ENCODE results near the gene IKBKG.
"Not testable (repeated sequence)": the region's sequence is repeated elsewhere in the genome, so short reads cannot be mapped to it uniquely, and the experiment has no call there.

IKBKG gene, protein sequence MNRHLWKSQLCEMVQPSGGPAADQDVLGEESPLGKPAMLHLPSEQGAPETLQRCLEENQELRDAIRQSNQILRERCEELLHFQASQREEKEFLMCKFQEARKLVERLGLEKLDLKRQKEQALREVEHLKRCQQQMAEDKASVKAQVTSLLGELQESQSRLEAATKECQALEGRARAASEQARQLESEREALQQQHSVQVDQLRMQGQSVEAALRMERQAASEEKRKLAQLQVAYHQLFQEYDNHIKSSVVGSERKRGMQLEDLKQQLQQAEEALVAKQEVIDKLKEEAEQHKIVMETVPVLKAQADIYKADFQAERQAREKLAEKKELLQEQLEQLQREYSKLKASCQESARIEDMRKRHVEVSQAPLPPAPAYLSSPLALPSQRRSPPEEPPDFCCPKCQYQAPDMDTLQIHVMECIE

DNA sequence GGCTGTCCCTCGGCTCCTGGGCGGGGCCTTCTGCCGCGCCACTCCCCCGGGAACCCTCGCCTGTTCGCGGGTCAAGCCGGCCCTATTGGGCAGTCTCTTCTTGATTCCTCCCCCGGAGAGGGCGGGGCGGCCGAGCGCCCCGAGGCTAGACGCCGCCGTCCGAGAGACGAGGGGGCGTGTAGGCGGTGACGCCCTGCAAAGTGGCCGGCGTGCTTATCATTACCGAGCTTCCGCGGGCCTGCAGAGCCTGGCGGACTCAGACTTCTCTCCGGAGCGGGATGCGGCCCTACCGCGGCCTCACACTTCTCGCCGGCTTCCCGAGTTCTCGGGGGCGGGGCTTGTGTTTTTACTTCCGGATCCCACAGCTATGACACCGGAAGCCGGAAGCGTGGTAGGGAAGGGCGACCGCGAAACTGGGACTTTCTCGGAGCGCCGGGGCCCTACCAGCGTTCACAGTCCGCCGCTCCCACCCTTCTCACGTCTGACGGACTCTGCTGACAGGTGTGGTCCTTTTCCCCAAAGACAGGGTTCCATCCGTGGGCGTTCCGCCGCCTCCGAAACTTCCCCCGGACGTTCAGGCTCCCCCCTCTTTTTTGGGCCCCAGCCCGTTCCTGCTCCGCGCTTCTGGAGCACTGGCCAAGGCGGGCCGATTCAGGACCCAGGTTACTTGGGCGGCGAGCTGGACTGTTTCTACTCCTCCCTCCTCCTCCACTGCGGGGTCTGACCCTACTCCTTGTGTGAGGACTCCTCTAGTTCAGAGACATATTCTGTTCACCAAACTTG is at the start of gene IKBKG:
Gene IKBKG (plus strand): TSS at position 376 of the 783 bp plus-strand sequence. CDS start 4,383 bp downstream, outside the sequence.
- DNase-seq (ENCODE audit: low spot score) = peak; percentile 90

DNA sequence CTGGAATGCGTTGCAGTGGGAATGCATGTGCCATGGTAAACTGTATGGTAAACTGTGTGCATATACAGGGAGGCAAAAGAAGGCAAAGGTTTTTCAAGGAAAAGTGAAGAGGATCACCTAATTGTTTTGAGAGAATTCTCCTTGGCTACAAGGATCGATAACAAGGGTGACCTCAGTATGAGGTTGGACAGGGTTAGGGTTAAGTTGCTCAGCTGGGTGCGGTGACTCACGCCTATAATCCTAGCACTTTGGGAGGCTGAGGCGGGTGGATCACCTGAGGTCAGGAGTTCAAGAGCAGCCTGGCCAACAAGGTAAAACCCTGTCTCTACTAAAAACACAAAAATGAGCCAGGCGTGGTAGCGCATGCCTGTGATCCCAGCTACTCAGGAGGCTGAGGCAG is 46.0 kb upstream of the IKBKG start:
- DNase-seq (ENCODE audit: low spot score) = not testable (repeated sequence)

DNA sequence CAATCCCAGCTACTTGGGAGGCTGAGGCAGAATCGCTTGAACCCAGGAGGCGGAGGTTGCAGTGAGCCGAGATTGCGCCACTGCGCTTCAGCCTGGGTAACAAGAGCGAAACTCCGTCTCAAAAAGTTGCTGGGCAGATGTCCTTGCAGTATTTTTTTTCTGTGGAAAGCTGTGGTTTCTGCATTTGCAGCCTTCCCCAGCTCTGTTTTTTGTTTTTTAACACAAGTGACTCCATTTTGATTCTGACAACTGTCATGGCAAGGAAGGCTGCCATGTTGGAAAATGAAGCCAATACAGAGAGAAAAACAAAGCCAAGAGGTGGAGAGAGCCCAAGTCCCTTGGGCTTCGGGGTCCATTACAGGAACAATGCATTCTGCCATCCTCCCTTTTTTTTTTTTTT is 45.3 kb upstream of the IKBKG start:
- DNase-seq (ENCODE audit: low spot score) = no peak

DNA sequence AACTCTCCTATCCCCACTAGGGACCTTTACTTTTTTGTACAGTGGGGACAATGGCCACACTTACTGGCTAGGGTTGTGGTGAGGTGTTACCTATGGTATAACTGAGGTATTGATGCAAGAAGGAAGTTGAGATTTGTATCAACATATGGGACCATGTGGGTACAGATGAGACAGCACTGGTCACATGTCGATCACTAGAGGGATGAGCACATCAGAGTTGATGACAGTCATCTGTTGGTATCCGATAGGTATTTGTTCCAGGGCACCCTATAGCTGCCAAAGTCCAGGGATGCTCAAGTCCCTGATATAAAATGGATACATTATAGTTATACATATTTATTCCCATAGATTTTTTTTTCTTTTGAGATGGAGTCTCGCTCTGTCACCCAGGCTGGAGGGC is 44.4 kb upstream of the IKBKG start:
- DNase-seq (ENCODE audit: low spot score) = no peak

DNA sequence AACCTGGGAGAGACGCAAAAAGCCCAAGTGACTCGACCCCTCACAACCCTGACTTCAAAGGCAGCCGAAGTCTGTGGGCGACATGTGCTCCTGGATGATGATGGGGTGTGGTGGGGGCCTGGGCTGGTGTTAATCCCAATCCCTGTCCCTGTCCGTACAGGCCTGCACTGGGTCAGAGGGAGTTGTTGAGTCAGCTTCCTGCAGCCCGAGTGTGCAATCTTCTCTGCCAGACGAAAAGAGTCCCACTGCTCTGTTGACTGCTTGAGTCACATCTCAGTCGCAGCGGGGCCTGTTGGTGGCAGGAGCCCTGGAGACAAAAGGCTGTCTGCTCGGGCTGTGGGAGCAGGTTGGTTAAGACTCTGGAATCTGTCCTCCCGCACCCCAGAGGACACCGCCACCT is 41.7 kb upstream of the IKBKG start:
- DNase-seq (ENCODE audit: low spot score) = no peak

DNA sequence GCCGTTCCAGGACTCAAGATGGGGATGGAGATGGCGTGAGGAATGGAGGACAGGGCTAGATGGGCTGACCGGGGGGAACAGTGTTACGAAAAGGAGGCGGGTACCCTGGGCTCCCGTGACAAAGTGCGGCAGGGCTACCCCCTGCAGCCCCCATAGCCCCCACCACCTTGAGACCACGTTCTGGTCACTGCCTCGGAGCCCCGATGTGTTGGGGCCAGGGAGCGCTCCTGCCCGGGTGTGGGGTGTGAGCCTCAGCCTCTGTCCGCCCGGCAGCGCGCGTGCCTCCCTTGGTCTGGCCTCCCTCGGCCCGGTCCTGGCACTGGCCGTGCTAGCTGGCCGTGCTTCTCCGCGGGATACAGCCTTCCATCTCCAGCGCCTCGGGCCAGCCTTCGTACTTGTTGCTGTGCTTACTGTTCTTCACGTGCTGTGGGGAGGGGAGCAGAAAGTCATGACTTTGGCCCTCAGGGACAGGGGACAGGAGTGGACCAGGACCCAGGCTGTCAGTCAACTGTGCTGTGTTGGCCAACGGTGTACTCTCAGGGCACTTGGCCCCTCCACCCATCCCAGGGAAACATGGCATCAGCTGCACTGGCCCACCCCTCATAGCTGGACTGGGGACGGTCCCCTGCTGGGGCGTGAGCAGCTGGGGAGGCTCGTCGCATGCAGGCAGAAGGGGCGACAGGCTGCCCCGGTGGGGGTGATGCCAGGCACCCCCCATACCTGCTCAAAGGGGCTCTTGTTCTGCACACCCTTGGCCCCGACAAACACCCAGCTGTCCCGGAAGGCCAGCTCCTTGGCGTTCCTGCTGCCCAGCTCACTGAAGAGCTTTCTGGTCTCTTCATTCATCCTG is 40.7 kb upstream of the IKBKG start:
- no peak for DNase-seq (ENCODE audit: low spot score)

DNA sequence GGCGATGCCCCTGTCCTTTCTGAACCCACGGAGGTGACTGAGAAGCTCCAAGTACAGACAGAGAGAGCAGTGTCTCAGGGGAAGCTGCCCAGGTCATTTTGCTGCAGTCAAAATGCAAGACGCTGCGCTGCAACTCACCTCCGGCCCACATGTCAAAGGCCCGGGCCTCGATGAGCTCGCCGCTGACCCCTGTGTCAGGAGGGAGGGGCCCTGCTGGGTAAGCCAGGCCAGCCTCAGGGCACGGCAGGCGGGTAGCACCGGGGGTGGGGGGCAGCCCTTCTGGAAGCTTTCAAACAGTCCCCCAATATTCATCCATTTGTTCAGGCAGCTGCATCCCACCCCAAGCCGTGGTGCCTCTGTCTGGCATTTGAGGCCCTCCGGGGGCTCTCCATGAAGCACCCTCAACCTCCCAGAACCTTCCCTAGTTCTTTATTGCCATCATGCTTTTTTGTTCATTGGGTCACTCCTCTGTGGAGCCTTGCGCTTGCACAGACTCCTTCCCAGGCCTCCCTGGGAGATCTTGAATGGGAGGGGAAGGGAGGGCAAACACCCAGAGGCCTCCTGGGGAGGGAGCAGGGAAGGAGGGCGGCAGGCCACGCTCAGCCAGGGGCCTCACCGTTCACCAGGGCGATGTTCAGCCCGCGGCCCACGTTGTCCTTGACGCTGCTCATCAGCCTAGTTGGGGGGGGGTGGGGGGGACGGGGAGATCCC is 39.6 kb upstream of the IKBKG start:
- DNase-seq (ENCODE audit: low spot score) = no peak

DNA sequence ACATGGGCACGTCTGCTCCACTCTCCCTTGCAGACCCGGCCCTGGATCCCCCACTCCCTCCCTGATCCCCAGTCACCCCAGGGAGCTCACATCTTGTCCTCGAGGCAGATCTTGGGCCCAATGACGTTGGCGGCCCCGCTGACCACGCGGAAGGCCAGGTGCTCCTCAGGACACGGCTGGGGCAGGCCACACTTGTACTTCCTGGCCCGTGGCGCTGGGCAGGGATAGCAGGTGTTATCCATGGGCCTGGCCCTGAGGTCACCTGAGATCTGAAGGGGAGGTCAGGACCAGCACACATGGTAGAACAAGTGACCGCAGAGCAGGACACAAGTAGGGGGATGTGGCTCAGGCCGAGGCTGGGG is 39.1 kb upstream of the IKBKG start:
- no peak for DNase-seq (ENCODE audit: low spot score)

DNA sequence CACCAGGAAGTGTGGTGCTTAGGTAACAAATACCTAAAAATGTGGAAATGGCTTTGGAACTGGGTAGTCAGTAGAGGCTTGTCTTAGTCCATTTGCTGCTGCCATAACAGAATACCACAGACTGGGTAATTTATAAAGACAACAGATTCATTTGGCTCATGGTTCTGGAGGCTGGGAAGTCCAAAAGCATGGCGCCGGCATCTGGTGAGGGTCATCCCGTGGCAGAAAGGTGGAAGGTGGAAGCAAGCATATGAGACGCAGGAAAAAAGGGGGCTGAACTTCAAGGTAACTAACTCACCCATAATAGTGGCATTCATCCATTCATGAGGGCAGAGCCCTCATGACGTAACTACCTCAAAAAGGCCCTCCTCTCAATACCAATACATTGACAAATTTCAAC is 38.0 kb upstream of the IKBKG start:
- DNase-seq (ENCODE audit: low spot score) = no peak

DNA sequence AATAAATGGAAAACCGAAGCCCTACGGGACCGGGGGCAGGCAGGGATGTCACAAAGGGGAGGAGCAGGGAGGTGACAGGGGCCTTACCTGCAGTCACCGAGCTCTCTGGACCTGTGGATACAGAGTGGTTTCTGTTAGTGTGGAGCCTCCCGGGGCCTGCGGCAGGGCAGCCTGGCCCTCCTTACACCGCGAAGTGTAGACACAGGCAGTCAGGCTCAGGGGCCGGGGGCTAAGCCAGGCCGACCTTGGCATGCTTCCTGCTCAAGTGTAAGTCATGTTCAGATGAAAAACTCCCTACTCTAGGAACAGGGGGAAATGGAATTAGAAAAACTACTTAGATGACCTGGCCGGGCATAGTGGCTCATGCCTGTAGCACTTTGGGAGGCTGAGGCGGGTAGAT is 35.7 kb upstream of the IKBKG start:
- DNase-seq (ENCODE audit: low spot score) = no peak

DNA sequence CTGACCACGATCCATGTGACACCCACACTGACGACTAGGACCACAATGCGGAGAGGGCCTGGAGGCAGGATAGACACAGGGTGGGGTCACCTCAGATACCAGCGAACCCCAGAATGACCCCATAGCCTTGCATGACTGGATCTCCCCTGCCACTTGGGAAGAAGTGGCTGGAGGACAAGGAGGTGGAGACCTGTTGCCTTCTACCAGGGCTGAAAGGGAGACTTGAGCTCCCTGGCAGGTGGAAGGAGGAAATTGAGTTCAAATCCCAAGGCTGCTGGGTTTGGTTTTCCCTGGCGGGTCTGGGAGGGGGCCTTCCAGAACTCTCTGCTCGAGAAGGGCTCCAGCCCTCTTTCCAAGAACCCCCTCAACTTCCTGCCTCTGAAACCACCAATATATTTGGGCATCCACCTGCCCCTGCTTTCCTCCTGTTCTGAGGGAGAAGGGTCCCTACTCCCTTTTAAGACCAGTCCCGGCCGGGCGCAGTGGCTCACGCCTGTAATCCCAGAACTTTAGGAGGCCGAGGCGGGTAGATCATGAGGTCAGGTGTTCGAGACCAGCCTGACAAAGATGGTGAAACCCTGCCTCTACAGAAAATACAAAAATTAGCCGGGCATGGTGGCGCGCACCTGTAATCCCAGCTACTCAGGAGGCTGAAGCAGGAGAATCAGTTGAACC is 34.4 kb upstream of the IKBKG start:
- no peak for DNase-seq (ENCODE audit: low spot score)

DNA sequence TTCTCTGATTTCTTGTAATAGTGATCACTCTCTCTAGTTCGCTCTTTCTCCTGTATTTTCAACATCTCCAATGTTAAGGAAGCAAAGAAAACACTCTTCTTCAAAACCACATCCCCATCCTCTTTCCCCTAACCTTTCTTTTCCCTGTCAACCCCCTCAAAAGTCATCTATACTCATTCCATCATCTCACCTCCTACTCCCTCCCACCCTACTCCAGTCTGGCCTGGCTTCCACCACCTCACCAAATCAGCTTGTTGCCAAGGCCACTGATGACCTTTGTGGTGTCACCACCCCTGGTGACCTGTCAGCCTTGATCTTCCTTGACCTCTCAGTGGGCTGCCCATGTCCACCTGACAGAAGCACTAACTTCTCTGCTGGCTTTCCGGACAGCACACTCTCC is 33.7 kb upstream of the IKBKG start:
- no peak for DNase-seq (ENCODE audit: low spot score)

DNA sequence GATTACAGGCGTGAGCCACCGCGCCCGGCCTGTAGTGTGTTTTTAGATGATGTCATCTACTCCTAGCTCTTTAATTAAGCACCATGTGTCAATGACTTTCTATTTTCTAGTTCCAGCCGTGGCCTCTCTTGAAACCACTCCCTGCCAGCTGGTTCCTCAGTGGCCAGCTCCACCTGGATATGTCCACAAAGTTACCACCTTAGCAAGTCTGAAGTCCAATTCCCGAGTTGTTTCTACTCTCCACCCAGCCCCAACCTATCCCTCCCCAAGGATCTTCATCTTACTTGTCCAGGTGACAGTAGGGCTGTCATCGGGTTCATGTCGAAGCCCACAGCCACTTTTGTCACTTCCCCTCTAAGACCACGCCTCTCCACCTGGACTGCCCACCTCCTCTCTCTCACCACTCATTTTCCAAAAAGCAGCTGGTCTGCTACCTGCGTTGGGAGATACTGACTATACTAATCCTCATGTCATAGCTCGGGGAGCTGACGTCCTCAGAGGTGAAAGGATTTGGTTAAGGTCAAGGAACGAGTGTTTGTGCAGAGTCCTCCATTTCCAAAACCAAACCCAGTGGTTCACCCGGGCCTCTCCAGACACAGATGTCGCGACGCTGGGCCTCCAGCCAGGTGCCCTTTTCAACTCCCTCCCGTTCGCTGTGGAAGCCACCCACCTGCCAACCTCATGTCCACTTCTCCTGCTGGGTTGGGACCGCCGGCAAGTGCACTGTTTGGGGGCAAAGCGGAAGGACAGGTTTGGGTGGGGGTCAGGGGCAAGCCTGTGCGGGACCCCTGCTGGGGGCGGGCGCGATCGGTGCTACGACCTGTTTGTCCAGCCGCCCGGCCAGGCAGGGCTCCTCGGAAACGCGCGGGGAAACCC is 32.1 kb upstream of the IKBKG start:
- DNase-seq (ENCODE audit: low spot score) = peak; percentile 6

DNA sequence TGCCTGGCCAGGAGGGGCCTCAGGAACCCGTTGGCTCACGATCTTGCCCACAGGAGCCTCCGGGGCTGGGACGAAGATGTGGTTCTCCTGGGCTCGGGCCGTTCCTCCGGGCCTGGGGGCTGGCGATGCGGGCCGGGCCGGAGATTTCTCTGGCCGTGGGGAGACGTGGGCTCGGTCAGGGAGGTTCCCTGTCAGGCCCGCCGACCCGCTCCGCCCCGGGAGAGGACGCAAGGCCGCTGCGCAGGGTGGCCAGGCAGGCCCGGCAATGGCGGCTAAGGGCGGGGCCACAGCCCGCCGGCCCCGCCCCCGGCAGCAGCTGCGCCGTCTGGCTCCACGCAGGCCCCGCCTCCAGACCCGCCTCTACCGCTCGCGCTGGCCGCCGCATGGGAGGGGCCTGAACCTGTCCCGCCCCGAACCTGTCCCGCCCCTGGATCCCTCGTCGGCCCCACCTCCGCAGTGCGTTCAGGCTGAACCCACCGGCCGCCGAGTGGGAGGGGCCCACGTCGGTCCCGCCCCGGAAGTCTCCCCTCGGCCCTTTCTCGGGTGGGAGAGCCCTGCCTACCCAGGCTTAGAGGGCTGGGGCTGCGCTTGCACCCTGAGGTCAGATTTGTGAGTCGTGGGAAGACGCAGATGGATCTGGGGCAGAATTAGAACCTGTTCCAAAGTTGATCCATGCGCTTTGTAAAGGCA is 31.3 kb upstream of the IKBKG start, which contains the start of gene FAM3A:
Gene FAM3A (minus strand): TSS at position 267 of the 690 bp plus-strand sequence. CDS start 460 bp downstream, outside the sequence.
- peak; percentile 92 for DNase-seq (ENCODE audit: low spot score)

DNA sequence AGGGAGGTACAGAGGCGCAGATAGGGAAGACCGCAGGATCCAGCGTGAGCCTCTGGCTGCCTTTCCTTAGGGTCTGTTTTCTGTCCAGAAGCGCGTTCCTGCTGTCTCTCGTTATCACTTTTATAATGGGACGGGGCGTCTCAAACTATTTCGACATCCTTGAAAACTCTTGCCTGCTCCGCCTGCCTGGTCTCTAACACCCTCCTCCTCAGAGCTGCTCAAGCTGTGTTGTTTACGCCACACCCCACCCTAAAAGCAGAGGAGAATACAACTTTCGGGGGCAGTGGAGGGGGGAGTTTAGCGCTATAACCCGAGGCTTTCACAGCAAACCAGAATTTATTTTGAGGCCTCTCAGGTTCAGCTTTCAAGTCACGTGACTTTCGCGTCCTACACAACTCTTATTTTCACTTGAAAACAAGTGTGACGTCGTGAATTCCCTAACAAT is 30.7 kb upstream of the IKBKG start:
- peak; percentile 14 for DNase-seq (ENCODE audit: low spot score)

DNA sequence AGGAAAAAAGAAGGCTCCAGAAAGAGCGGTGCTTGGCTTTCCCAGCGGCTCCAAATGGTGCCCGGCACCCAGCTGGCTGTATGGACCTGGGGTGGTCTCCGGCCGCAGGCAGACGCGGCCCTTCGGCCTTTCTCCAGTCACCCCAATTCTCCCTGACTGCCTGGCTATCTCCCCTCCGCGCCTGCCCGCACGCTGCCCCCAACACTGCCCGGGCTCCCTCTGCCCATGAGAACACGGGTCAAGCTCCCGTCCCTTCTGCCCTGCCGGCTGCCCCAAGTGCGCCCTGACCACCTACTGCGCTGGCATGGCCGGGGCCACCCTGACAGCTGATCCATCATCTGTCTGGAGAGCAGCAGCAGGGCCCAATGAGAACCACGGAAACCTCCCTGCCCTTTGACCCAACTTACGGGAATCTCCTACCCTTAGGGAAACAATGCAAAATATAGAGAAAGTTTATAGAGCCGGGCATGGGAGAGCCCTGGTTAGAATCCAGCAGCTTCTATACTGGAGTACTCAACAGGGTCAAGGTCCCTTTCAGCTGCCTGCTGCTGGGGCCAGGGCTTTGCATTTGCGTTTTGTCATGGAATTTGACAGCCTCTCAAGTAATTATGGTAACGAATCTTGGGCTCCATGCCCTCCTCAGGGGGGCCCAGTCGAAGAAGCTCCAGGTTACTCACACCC is 30.2 kb upstream of the IKBKG start:
- DNase-seq (ENCODE audit: low spot score) = no peak

DNA sequence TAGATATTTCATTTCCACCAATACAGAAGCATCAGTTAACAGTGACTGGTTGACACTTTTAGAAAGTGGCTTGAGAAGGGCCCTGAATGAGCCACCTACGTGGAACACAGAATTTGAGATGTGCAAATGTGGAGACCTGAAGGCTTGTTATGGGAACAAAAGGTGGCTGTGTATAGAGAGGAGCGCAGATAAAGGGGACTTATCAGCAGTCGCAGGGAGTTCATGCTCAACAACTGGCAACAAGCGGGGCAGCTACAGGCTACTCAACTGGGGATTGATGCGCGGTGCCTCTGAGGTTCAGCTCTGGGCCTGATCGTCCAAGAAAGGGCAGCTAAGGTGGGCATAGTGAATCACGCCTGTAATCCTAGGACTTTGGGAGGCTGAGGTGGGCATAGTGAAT is 28.0 kb upstream of the IKBKG start:
- no peak for DNase-seq (ENCODE audit: low spot score)

DNA sequence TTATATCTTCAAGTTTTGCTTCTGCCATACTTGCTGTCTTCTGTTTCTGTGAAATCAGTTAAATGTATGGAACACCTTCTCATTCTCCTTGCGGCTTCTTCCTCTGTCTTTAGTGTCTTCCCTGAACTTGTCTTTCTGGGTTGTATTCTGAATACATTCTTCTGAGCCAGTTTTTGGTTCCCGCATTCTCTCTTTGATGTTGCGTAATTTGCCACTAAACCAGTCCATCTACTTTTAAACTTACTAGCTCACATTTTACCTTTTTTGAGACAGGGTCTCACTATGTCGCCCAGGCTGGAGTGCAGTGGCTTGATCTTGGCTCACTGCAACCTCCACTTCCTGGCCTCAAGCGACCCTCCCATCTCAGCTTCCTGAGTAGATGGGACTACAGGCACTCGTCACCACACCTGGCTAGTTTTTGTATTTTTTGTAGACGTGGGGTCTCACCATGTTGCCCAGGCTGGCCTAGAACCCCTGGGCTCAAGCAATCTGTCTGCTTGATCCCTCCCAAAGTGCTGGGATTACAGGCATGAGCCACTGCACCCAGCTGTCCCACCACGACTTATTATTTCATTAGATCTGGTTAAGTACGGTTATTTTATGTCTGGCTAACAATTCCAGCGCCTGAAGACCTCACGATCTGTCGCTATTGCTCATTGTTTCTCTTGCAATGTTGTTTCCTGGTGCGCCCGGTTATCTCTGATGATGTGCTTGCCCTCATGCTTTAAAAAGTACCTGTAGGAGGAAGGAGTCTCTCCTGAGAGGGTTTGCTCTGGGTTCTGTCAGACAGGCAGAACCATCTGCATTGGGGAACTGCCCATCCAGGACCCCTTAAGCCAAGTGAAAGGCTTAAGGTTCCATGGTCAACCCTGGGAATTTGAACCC is 21.6 kb upstream of the IKBKG start:
- DNase-seq (ENCODE audit: low spot score) = no peak
